GM15510 (cell line): ENCODE measurements around the gene ENTPD8.

Experiments
- POLR2A ChIP-seq: IDR thresholded peaks from 3 replicates; pipeline ENCODE4 v1.6.1; 2011; ENCODE audit warnings: borderline replicate concordance; ENCODE audit not compliant: insufficient read length; ENCODE audit errors: extremely low read depth

Gene ENTPD8

GRCh38 chr9:137480686-137481683, 39.8 kb upstream of the ENTPD8 start:
- TF ChIP-seq POLR2A = no peak

GRCh38 chr9:137479892-137480685, 38.9 kb upstream of the ENTPD8 start:
- TF ChIP-seq POLR2A = no peak

GRCh38 chr9:137478962-137479861, 38.1 kb upstream of the ENTPD8 start:
- TF ChIP-seq POLR2A = no peak

GRCh38 chr9:137478613-137478961, 37.4 kb upstream of the ENTPD8 start:
- TF ChIP-seq POLR2A = no peak

- no peak for TF ChIP-seq POLR2A
Observed at GRCh38 chr9:137477778-137478612, 36.8 kb upstream of the ENTPD8 start.

GRCh38 chr9:137476856-137477255, 35.7 kb upstream of the ENTPD8 start:
- TF ChIP-seq POLR2A = no peak

- TF ChIP-seq POLR2A = no peak
Observed at GRCh38 chr9:137475666-137476065, 34.5 kb upstream of the ENTPD8 start.

- TF ChIP-seq POLR2A = no peak
Observed at GRCh38 chr9:137474271-137474670, 33.1 kb upstream of the ENTPD8 start.

GRCh38 chr9:137470785-137471184, 29.6 kb upstream of the ENTPD8 start:
- no peak for TF ChIP-seq POLR2A

GRCh38 chr9:137467896-137468295, 26.7 kb upstream of the ENTPD8 start:
- no peak for TF ChIP-seq POLR2A

GRCh38 chr9:137467161-137467581, 26.0 kb upstream of the ENTPD8 start:
- no peak for TF ChIP-seq POLR2A

GRCh38 chr9:137465720-137466388, 24.7 kb upstream of the ENTPD8 start:
- no peak for TF ChIP-seq POLR2A
